ENCODE measurements around the gene BBLN.
A peak's percentile ranks its signal among the peaks of the same experiment; 100 is the strongest.
"Not testable (repeated sequence)": the region's sequence is repeated elsewhere in the genome, so short reads cannot be mapped to it uniquely, and the experiment has no call there.

BBLN gene

DNA sequence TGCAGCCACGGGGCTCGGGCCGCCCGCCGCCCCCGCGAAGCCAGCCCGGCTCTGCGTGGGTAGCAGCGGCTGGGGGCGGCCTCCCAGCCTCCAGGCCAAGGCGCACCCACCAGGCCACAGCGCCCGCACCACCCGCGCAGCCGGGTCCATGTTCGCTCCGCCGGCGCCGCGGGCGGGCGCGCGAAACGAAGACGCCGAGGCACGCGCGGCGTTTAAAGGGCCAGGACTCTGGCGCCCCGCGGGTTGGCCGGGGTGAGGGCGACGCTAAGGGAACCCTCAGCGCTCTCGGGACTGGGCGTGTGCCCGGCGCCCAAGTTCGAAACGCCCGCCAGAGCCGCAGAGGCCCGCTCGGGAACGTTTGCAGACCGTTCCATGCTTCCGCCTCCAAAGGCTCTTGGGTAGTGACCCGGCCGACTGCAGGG lies 32.5 kb upstream of the BBLN start, which contains the start of gene PTGES2:
Gene PTGES2 (minus strand): TSS at position 162 of the 422 bp plus-strand sequence. CDS start 12 bp downstream, at position 150.
- DNase-seq (ENCODE audit: extremely low read depth, low read depth) = peak; percentile 41
- TF ChIP-seq CTCF (IDR thresholded peaks at IDR 0.05; ENCODE audit: low read depth, low read length, missing control alignments) = no peak
- peak within 1 kb of the TSS; percentile 88 for H3K4me3 ChIP-seq (replicated peaks; ENCODE audit: low read depth, low read length)

DNA sequence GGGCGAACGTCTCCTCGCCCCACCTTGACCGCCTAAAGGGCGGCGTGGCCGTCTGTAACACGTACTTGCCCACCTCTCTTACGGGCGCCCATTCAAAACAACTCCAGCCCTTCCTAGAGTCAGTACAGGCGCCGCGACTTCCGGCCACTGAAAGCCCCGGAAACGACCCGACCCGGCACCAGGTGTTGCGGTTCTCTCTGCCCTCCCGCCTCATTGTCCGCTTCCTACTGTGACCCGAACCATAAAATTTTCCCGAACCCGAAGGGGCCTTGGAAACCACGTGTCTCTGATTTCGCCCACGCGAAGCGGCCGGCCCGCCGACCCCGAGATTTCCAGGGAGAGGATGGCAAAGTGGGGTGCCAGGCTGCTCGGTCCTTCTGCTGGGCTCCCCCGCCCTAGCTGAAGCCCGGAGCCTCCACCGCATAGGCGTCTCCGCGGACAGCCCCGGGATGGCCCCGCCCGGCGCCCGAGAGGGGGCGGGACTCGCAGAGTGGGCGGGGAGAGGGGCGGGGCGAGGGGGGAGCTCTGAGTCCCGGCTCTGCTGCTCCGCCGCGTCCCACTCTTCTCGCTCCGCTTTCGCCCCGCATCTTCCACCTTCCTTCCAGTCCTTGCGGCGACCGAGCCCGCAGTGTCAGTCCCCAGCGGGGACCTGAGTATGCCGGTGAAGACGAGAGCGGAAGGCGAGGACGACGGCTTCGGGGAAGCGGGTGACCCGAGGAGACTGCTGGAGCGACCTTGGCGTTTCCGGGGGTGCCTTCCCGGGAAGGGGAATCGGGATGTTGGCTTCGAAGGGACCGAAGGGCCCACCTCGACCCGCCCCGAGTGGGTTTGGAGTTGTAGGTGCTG lies 31.9 kb upstream of the BBLN start:
- peak overlapping the region; percentile 88 for H3K4me3 ChIP-seq (replicated peaks; ENCODE audit: low read depth, low read length)
- DNase-seq (ENCODE audit: extremely low read depth, low read depth) = peak; percentile 80
- no peak for TF ChIP-seq CTCF (IDR thresholded peaks at IDR 0.05; ENCODE audit: low read depth, low read length, missing control alignments)

- peak overlapping the region; percentile 88 for H3K4me3 ChIP-seq (replicated peaks; ENCODE audit: low read depth, low read length)
- TF ChIP-seq CTCF (IDR thresholded peaks at IDR 0.05; ENCODE audit: low read depth, low read length, missing control alignments) = no peak
- no peak for DNase-seq (ENCODE audit: extremely low read depth, low read depth)
These were observed 31.1 kb upstream of the BBLN start for GRCh38 chr9:128128836-128129590.

DNA sequence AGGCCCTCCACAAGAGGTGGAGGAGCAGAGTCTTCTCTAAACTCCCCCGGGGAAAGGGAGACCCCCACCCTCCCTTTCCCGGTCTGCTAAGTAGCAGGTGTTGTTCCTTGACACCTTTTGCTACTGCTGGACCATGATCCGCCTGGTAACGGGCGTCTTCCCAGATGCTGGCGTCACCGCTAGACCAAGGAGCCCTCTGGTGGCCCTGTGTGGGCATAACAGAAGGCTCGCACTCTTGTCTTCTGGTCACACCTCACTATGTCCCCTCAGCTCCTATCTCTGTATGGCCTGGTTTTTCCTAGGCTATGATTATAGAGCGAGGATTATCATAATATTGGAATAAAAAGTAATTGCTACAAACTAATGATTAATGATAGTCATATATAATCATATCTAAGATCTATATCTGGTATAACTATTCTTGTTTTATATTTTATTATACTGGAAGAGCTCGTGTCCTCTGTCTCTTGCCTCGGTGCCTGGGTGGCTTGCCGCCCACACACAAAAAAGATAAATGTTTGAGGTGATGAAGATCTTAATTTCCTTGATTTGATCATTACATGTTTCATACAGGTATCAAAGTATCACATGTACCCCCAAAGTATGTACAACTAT lies 30.0 kb upstream of the BBLN start:
- not testable (repeated sequence) for DNase-seq (ENCODE audit: extremely low read depth, low read depth)
- peak; percentile 21 for TF ChIP-seq CTCF (IDR thresholded peaks at IDR 0.05; ENCODE audit: low read depth, low read length, missing control alignments)

GRCh38 chr9:128130651-128131050 lies 29.4 kb upstream of the BBLN start:
- DNase-seq (ENCODE audit: extremely low read depth, low read depth); H3K4me3 ChIP-seq (replicated peaks; ENCODE audit: low read depth, low read length): not testable (repeated sequence)

More for the DNA sequence above, 30.0 kb upstream of the BBLN start:
- H3K4me3 ChIP-seq (replicated peaks; ENCODE audit: low read depth, low read length) = not testable (repeated sequence)

- DNase-seq (ENCODE audit: extremely low read depth, low read depth); H3K4me3 ChIP-seq (replicated peaks; ENCODE audit: low read depth, low read length): not testable (repeated sequence)
These were observed 28.7 kb upstream of the BBLN start for GRCh38 chr9:128131346-128131745.

GRCh38 chr9:128132139-128132538 lies 27.9 kb upstream of the BBLN start:
- not testable (repeated sequence) for H3K4me3 ChIP-seq (replicated peaks; ENCODE audit: low read depth, low read length); DNase-seq (ENCODE audit: extremely low read depth, low read depth)

GRCh38 chr9:128135561-128135960 lies 24.5 kb upstream of the BBLN start:
- not testable (repeated sequence) for DNase-seq (ENCODE audit: extremely low read depth, low read depth); H3K4me3 ChIP-seq (replicated peaks; ENCODE audit: low read depth, low read length)
